A673 (cell line): ENCODE results near the gene GTF3C1. TPM values are rescaled to one million over a fixed set of nuclear protein-coding genes. Genes with fewer than 3 reads are reported as not detected.

Experiments used
- BruUV-seq: library from RNA; stranded (reverse); fragments of 400-500 nt; replicated peaks from 2 replicates; lab custom pipeline; 2021; lab: Mats Ljungman, UMichigan
- CTCF ChIA-PET: fragments of 300-600 bp; sonication (Branson Sonifier 250); formaldehyde crosslinking; loops from one replicate; lab custom pipeline; 2022; ENCODE audit warnings: antibody characterized with exemption; lab: Charles Lee
- POLR2A ChIA-PET: fragments of 300-600 bp; sonication (Branson Sonifier 250); formaldehyde crosslinking; loops from one replicate; lab custom pipeline; 2022; ENCODE audit warnings: antibody characterized with exemption; ENCODE audit not compliant: low non-redundant PET; lab: Charles Lee
- DNase-seq: peaks from one replicate; pipeline ENCODE4 v3.0.0-alpha.2; 2015; ENCODE audit warnings: low spot score
- H3K27ac ChIP-seq: fragments of 200-600 bp; sonication (generic); 2 replicates; pipeline ENCODE4 v1.5.1; 2016; ENCODE audit warnings: mixed run types, low read depth, mild to moderate bottlenecking, mixed read lengths, antibody characterized with exemption, low read length; ENCODE audit not compliant: poor library complexity, severe bottlenecking
- H3K27me3 ChIP-seq: fragments of 200-600 bp; sonication (generic); replicated peaks from 2 replicates; pipeline ENCODE4 v1.6.1; 2017; ENCODE audit warnings: mixed run types, low read depth, mild to moderate bottlenecking, mixed read lengths, antibody characterized with exemption, low read length; ENCODE audit not compliant: insufficient read depth, poor library complexity
- H3K36me3 ChIP-seq: fragments of 200-600 bp; sonication (generic); 2 replicates; pipeline ENCODE4 v1.6.1; 2016; ENCODE audit warnings: mixed run types, mild to moderate bottlenecking, mixed read lengths, antibody characterized with exemption, low read length; ENCODE audit not compliant: insufficient read depth, poor library complexity, severe bottlenecking
- H3K4me1 ChIP-seq: fragments of 200-600 bp; sonication (generic); 2 replicates; pipeline ENCODE4 v1.6.1; 2017; ENCODE audit warnings: mixed run types, mild to moderate bottlenecking, mixed read lengths, antibody characterized with exemption, low read length; ENCODE audit not compliant: insufficient read depth, poor library complexity, severe bottlenecking
- H3K4me3 ChIP-seq: fragments of 200-600 bp; sonication (generic); 2 replicates; pipeline ENCODE4 v1.5.1; 2016; ENCODE audit warnings: low read depth, mixed run types, mild to moderate bottlenecking, mixed read lengths, low read length; ENCODE audit not compliant: poor library complexity, severe bottlenecking
- H3K9me3 ChIP-seq: fragments of 200-600 bp; sonication (generic); 2 replicates; pipeline ENCODE4 v1.6.1; 2016; ENCODE audit warnings: mixed run types, low read depth, mild to moderate bottlenecking, mixed read lengths, antibody characterized with exemption, low read length; ENCODE audit not compliant: poor library complexity, severe bottlenecking
- CTCF ChIP-seq: fragments of 300-800, 200-600 bp; sonication (generic); conservative IDR thresholded peaks from 2 replicates; pipeline ENCODE4 v1.5.1; 2017; ENCODE audit warnings: low read depth, mild to moderate bottlenecking, antibody characterized with exemption, low read length, moderate library complexity, mixed read lengths
- EZH2 ChIP-seq: fragments of 200-600 bp; sonication (generic); IDR thresholded peaks from 2 replicates; pipeline ENCODE4 v1.6.1; 2017; ENCODE audit warnings: borderline replicate concordance, low read depth, mild to moderate bottlenecking, mixed read lengths, antibody characterized with exemption, low read length; ENCODE audit not compliant: poor library complexity, severe bottlenecking
- intact Hi-C: fragments of 100-400 bp; cut with micrococcal nuclease; formaldehyde crosslinking; loops from one replicate; pipeline ENCODE4 v1.10.0; 2022; ENCODE audit not compliant: unreplicated experiment
- total RNA-seq: library from RNA; stranded (reverse); gene quantifications from 2 replicates; pipeline ENCODE4 v1.2.3, GENCODE V29; 2021

GTF3C1 gene
- total RNA-seq, 1 experiment from 2014 or later: 94.2 TPM

GRCh38 chr16:27460663-27461482, 88.8 kb downstream of the GTF3C1 start:
- DNase-seq: no peak
- Histone ChIP-seq H3K9me3 (no peaks in the 10 kb centered on the region), H3K4me1 (peaks cover 2% of the 10 kb centered on the region), H3K36me3 (peaks cover 43% of the 10 kb centered on the region), H3K4me3 (no peak overlapping the region), H3K27me3 (no peaks in the 10 kb centered on the region), H3K27ac (no peak overlapping the region)
- CTCF ChIA-PET: interaction anchor here (0.9 kb wide), 1 partner anchor 281 kb away, joined by 4 read pairs; no protein-coding TSS in a partner anchor
- POLR2A ChIA-PET: no interaction called here
- no peak for TF ChIP-seq EZH2
- TF ChIP-seq CTCF: no peak
- intact Hi-C loops: no loop called here
- no TSS peak for BruUV-seq

- no peak for DNase-seq
- ChIA-PET POLR2A (no interaction called here), CTCF (interaction anchor here (0.6 to 0.9 kb wide), 2 partner anchors 281 to 721 kb away, joined by 4 read pairs; no protein-coding TSS in a partner anchor)
- no peak for TF ChIP-seq CTCF
- no peak for TF ChIP-seq EZH2
- Histone ChIP-seq H3K9me3 (no peaks in the 10 kb centered on the region), H3K27ac (no peak overlapping the region), H3K4me3 (no peak overlapping the region), H3K4me1 (peaks cover 9% of the 10 kb centered on the region), H3K36me3 (peaks cover 39% of the 10 kb centered on the region), H3K27me3 (no peaks in the 10 kb centered on the region)
- BruUV-seq: no TSS peak
- intact Hi-C loops: no loop called here
Observed at GRCh38 chr16:27460213-27460612, 89.5 kb downstream of the GTF3C1 start.

- intact Hi-C loops: loop anchor here (5.0 kb wide), 1 partner anchor 92 kb away; no protein-coding TSS in a partner anchor
- Histone ChIP-seq H3K9me3 (no peaks in the 10 kb centered on the region), H3K27ac (no peak overlapping the region), H3K36me3 (peaks cover 28% of the 10 kb centered on the region), H3K4me1 (peaks cover 9% of the 10 kb centered on the region), H3K4me3 (no peak overlapping the region), H3K27me3 (no peaks in the 10 kb centered on the region)
- ChIA-PET CTCF (no interaction called here), POLR2A (no interaction called here)
- no peak for DNase-seq
- TF ChIP-seq CTCF: no peak
- no peak for TF ChIP-seq EZH2
- BruUV-seq: no TSS peak
Observed at GRCh38 chr16:27458987-27459688, 90.6 kb downstream of the GTF3C1 start.
